Naive thymus-derived CD8-positive, alpha-beta T cell (primary cell): ENCODE data around the gene RSL24D1. TPM values are rescaled to one million over a fixed set of nuclear protein-coding genes. Genes with fewer than 3 reads are reported as not detected.
"Not testable (repeated sequence)": the region's sequence is repeated elsewhere in the genome, so short reads cannot be mapped to it uniquely, and the experiment has no call there.

Source experiments
- ATAC-seq, 2 donors: fragments of 150-1000 bp; cut with Tn5 transposase in 1 of 2; sonication (Bioruptor Pico), chemical (Tn5 transposase) in 1 of 2; 1 replicate in 1 of 2; 2 replicates in 1 of 2; pipeline ENCODE4 v1.10.0; 2021; ENCODE audit warnings: mild to moderate bottlenecking in 2 of 2, moderate library complexity in 2 of 2
- POLR2A ChIA-PET: fragments of 350-600 bp; sonication (Branson Sonifier 250); formaldehyde crosslinking; loops from one replicate; lab custom pipeline; 2021; ENCODE audit warnings: antibody characterized with exemption; lab: Charles Lee
- DNase-seq, 10 donors: peaks; one replicate each; pipeline versions ENCODE4 v3.0.0 to v3.0.0-alpha.2; 2020 to 2022
- H3K27ac Mint-ChIP-seq, 10 donors: one replicate each; pipeline ENCODE4 v1.8.0; 2020 to 2022; ENCODE audit warnings: mild to moderate bottlenecking in 10 of 10, mixed read lengths in 10 of 10, moderate library complexity in 4 of 10, inconsistent platforms in 1 of 10
- H3K27me3 Mint-ChIP-seq, 5 donors: one replicate each; pipeline ENCODE4 v1.8.0; 2021 to 2022; ENCODE audit warnings: mixed read lengths in 5 of 5
- H3K36me3 Mint-ChIP-seq, 3 donors: one replicate each; pipeline ENCODE4 v1.8.0; 2020 to 2022; ENCODE audit warnings: mixed read lengths in 3 of 3, mild to moderate bottlenecking in 2 of 3, inconsistent platforms in 1 of 3
- H3K4me1 Mint-ChIP-seq, 4 donors: one replicate each; pipeline ENCODE4 v1.8.0; 2021 to 2022; ENCODE audit warnings: mixed read lengths in 4 of 4
- H3K4me3 Mint-ChIP-seq, 10 donors: one replicate each; pipeline ENCODE4 v1.8.0; 2020 to 2022; ENCODE audit warnings: mild to moderate bottlenecking in 10 of 10, mixed read lengths in 10 of 10, moderate library complexity in 6 of 10, inconsistent platforms in 1 of 10
- H3K9me3 Mint-ChIP-seq, 9 donors: one replicate each; pipeline ENCODE4 v1.8.0; 2020 to 2022; ENCODE audit warnings: mixed read lengths in 9 of 9, mild to moderate bottlenecking in 3 of 9, inconsistent platforms in 1 of 9, moderate library complexity in 1 of 9
- polyA plus RNA-seq, 3 donors: library from polyadenylated mRNA; unstranded; fragments of 300-500 nt; fragmentation: Illumina TruSeq; gene quantifications; one replicate each; pipeline ENCODE4 v1.2.3, GENCODE V29; 2021
- total RNA-seq, 8 experiments: library from RNA in 2 of 8; stranded (reverse) in 2 of 8; gene quantifications; one replicate each; pipeline ENCODE4 v1.2.3 and lab custom pipeline; 2021 to 2026

Gene RSL24D1
- total and polyA plus RNA-seq, 5 experiments from 2014 or later: 78.8 to 147 (median 116) TPM

DNA sequence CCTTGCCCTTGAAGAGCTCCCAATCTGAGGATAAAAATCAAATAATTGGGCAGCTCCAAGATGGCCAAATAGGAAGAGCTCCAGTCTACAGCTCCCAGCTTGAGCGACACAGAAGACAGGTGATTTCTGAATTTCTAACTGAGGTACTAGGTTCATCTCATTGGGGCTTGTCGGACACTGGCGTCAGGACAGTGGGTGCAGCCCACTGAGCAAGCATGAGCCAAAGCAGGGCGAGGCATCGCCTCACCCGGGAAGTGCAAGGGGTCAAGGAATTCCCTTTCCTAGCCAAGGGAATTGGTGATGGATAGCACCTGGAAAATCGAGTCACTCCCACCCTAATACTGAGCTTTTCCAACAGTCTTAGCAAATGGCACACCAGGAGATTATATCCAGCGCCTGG, 53.6 kb downstream of the RSL24D1 start:
- H3K27me3 Mint-ChIP-seq, POLR2A ChIA-PET, H3K27ac Mint-ChIP-seq, H3K4me1 Mint-ChIP-seq, DNase-seq, ATAC-seq, H3K4me3 Mint-ChIP-seq: not testable (repeated sequence)
- H3K36me3 Mint-ChIP-seq: peaks cover 11 to 33% (median 14%) of the 10 kb centered on the region in 3 donors
- H3K9me3 Mint-ChIP-seq: peaks cover 7 to 70% (median 33%) of the 10 kb centered on the region in 9 donors

- Mint-ChIP-seq H3K4me3 (no peak overlapping the region), H3K9me3 (peaks cover 13 to 55% (median 32%) of the 10 kb centered on the region in 9 donors), H3K27me3 (peaks cover 0 to 23% (median 10%) of the 10 kb centered on the region in 5 donors), H3K4me1 (no peaks in the 10 kb centered on the region), H3K36me3 (peaks cover 5 to 49% (median 28%) of the 10 kb centered on the region in 3 donors), H3K27ac (no peak overlapping the region)
- DNase-seq (no peak), ATAC-seq (no peak)
- POLR2A ChIA-PET: no interaction called here
Measured at GRCh38 chr15:55133972-55134371, 62.8 kb downstream of the RSL24D1 start.

DNA sequence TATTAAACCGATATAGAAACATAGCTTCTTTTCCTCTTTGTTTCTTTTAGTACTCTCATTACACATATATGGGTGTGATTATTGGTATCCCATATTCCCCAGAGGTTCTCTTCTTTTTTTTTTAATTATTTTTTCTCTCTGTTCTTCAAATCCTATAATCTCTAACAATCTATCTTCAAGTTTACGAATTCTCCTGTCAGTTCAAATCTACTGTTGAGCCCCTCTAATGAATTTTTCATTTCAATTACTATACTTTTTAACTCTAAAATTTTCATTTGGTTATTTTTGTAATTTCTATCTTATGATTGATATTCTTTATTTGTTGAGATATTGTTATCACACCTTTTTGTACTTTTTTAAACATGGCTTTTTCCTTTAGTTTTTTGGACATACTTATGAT, 64.1 kb downstream of the RSL24D1 start:
- DNase-seq (no peak), ATAC-seq (no peak)
- Mint-ChIP-seq H3K9me3 (peaks cover 10 to 46% (median 28%) of the 10 kb centered on the region in 9 donors), H3K27ac (no peak overlapping the region), H3K4me3 (no peak overlapping the region), H3K27me3 (peaks cover 0 to 18% (median 10%) of the 10 kb centered on the region in 5 donors), H3K4me1 (no peaks in the 10 kb centered on the region), H3K36me3 (peaks cover 5 to 41% (median 23%) of the 10 kb centered on the region in 3 donors)
- POLR2A ChIA-PET: no interaction called here

Other genes with a start within 250 kb of the RSL24D1 start
- 10 to 100 TPM; 26.2 to 28.0 TPM for gene RAB27A, start 92.9 kb upstream of the RSL24D1 start, total RNA-seq
- gene RAB27A, start 92.9 kb upstream of the RSL24D1 start, polyA plus RNA-seq: 10 to 100 TPM; 35.0 to 88.0 (median 39.3) TPM
- gene PIGBOS1, start 122.2 kb upstream of the RSL24D1 start, total RNA-seq: 10 to 100 TPM; 15.7 to 16.5 TPM
- gene PIGBOS1, start 122.2 kb upstream of the RSL24D1 start, polyA plus RNA-seq: 10 to 100 TPM; 28.4 to 37.5 (median 34.0) TPM
- 10 to 100 TPM; 12.4 to 21.2 TPM for gene PIGB, start 122.3 kb upstream of the RSL24D1 start, total RNA-seq
- gene PIGB, start 122.3 kb upstream of the RSL24D1 start, polyA plus RNA-seq: 10 to 100 TPM; 10.8 to 15.3 (median 13.5) TPM
- 10 to 100 TPM; 30.4 to 30.9 TPM for gene CCPG1, start 211.4 kb upstream of the RSL24D1 start, total RNA-seq
- 10 to 100 TPM; 13.1 to 30.4 (median 29.2) TPM for gene CCPG1, start 211.4 kb upstream of the RSL24D1 start, polyA plus RNA-seq
- gene PIERCE2, start 211.6 kb upstream of the RSL24D1 start, total RNA-seq: not detected
- gene PIERCE2, start 211.6 kb upstream of the RSL24D1 start, polyA plus RNA-seq: under 1 TPM in 2 of 3 donors, not detected in 1; 0.44 to 0.50 TPM